ENCODE measurements around the gene FZR1.

FZR1 gene

GRCh38 chr19:3533563-3534216 lies 27.6 kb downstream of the FZR1 start:
- DNase-seq = no peak

GRCh38 chr19:3534375-3535234 lies 28.5 kb downstream of the FZR1 start:
- no peak for DNase-seq

DNA sequence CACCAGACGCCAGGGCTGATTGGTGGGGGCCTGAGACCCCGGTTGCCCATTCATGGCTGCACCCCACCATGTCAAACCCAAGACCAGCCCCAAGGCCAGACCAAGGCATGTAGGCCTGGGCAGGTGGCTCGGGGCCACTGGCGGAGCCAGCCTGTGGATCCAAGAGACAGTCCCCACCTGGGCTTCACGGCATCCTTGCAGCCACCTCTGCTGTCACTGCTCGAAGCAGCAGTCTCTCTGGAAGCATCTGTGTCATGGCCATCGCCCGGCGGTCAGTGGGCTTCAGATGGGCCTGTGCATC lies 29.1 kb downstream of the FZR1 start:
- DNase-seq = no peak

GRCh38 chr19:3535563-3535965 lies 29.5 kb downstream of the FZR1 start:
- DNase-seq = no peak

GRCh38 chr19:3535981-3536380 lies 29.9 kb downstream of the FZR1 start:
- DNase-seq = no peak

GRCh38 chr19:3536429-3537100 lies 30.5 kb downstream of the FZR1 start:
- peak; percentile 74 for DNase-seq

GRCh38 chr19:3537101-3537437 lies 31.0 kb downstream of the FZR1 start:
- DNase-seq = no peak

GRCh38 chr19:3537438-3538240 lies 31.5 kb downstream of the FZR1 start:
- DNase-seq = no peak

- no peak for DNase-seq
Observed at GRCh38 chr19:3538258-3538929, 32.3 kb downstream of the FZR1 start.

GRCh38 chr19:3538965-3539755 lies 33.0 kb downstream of the FZR1 start, which contains the start of gene TEKTIP1:
Gene TEKTIP1, plus strand, starts transcription at chr19:3539174. Its CDS starts 4 bp downstream, at chr19:3539178.
- no peak for DNase-seq

- DNase-seq = no peak
Observed at GRCh38 chr19:3539756-3540118, 33.6 kb downstream of the FZR1 start.

DNA sequence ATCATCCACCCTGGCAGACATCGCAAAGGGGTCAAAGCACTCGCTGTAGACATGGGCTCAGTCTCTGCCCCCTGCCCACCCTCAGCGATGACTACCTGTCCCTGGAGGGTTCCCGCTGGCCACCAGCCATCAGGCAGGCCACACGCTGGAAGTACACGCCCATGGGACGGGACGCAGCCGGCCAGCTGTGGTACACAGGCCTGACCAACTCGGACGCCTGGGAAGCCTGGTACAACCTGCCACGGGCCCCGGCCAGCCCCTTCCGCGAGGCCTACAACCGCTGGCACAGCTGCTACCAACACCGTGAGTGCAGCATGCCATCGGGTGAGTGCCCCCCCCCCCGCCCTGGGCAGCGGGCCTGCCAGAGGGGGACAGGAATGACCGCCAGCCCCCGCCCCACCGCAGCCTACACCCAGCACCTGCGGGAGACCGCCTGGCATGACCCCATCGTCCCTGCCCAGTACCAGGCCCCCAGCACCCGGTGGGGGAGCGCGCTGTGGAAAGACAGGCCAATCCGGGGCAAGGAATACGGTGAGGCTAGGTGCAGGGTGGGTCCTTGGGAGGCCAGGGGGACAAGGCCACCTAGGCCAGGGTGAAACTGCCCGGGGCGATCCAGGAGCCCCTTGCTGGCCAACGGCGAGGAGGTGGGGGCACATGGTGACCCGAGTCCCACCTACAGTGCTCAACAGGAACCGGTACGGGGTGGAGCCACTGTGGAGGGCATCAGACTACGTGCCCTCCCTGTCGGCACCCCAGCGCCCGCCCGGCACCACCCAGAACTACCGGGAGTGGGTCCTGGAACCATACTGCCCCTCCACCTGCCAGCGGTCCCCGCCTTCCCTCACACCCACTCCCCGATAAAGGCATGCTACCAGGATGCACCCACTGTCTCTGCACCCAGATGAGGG lies 37.3 kb downstream of the FZR1 start:
- DNase-seq = peak; percentile 53

DNA sequence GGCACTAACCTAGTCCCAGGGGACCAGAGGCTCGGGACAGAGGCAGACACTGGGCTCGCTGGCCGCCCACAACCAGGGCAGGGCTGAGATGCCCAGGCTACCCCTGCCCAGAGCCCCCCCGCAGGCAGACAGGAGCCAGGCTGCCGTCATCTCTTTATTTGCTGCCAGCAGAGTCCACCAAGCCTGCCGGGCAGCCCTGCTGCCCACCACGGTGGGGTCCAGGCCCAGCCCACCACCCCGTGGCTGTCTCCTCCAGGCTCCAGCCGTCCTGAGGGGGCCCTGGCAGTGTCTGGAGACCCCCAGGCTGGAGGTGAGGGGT lies 37.9 kb downstream of the FZR1 start:
- DNase-seq = no peak

GRCh38 chr19:3544742-3545668 lies 38.9 kb downstream of the FZR1 start:
- peak; percentile 60 for DNase-seq

- no peak for DNase-seq
Observed at GRCh38 chr19:3545669-3546034, 39.5 kb downstream of the FZR1 start.

- no peak for DNase-seq
Observed at GRCh38 chr19:3546119-3546518, 40.0 kb downstream of the FZR1 start.

GRCh38 chr19:3547301-3547731 lies 41.2 kb downstream of the FZR1 start:
- DNase-seq = no peak

- no peak for DNase-seq
Observed at GRCh38 chr19:3547767-3548282, 41.7 kb downstream of the FZR1 start.

- no peak for DNase-seq
Observed at GRCh38 chr19:3548606-3549005, 42.5 kb downstream of the FZR1 start.
